GM19351 (cell line): ENCODE data around the gene TMEM184B.

Experiments
- ATAC-seq: cut with Tn5 transposase; IDR thresholded peaks from one replicate; pipeline ENCODE4 v1.9.1; 2021; ENCODE audit warnings: mild to moderate bottlenecking, moderate library complexity; ENCODE audit not compliant: unreplicated experiment

TMEM184B gene

GRCh38 chr22:38272373-38273134, at the start of gene TMEM184B:
TMEM184B (minus strand) TSS chr22:38273010; CDS start chr22:38247961, 25,049 bp downstream.
- ATAC-seq, result peak; percentile 60

GRCh38 chr22:38320605-38321402, 48.0 kb upstream of the TMEM184B start:
- ATAC-seq, result no peak

GRCh38 chr22:38318792-38319773, 46.3 kb upstream of the TMEM184B start:
- no peak for ATAC-seq

- no peak for ATAC-seq
Observed at GRCh38 chr22:38317995-38318715, 45.3 kb upstream of the TMEM184B start.

GRCh38 chr22:38317122-38317994, 44.5 kb upstream of the TMEM184B start, which contains the start of gene CSNK1E:
CSNK1E (minus strand) TSS chr22:38317433; CDS start chr22:38314157, 3,276 bp downstream.
- no peak for ATAC-seq

- ATAC-seq, result no peak
Observed at GRCh38 chr22:38316364-38317121, 43.7 kb upstream of the TMEM184B start.

GRCh38 chr22:38315823-38316363, 43.1 kb upstream of the TMEM184B start:
- no peak for ATAC-seq

GRCh38 chr22:38314933-38315822, 42.4 kb upstream of the TMEM184B start:
- no peak for ATAC-seq

- no peak for ATAC-seq
Observed at GRCh38 chr22:38314051-38314932, 41.5 kb upstream of the TMEM184B start.

- ATAC-seq, result no peak
Observed at GRCh38 chr22:38313384-38313955, 40.7 kb upstream of the TMEM184B start.

GRCh38 chr22:38312261-38312800, 39.5 kb upstream of the TMEM184B start:
- no peak for ATAC-seq

GRCh38 chr22:38311323-38311620, 38.5 kb upstream of the TMEM184B start:
- no peak for ATAC-seq

- ATAC-seq, result no peak
Observed at GRCh38 chr22:38310518-38311322, 37.9 kb upstream of the TMEM184B start.

- no peak for ATAC-seq
Observed at GRCh38 chr22:38309614-38310517, 37.1 kb upstream of the TMEM184B start.
